Measurements from ENCODE around the gene PNN.
"Not testable (repeated sequence)": the region's sequence is repeated elsewhere in the genome, so short reads cannot be mapped to it uniquely, and the experiment has no call there.

PNN gene

GRCh38 chr14:39145266-39145966 lies 29.6 kb upstream of the PNN start:
- Histone ChIP-seq H3K4me3 (ENCODE audit: control insufficient read depth in 1 of 7, extremely low read depth in 1 of 7, insufficient read depth in 4 of 7, low read depth in 2 of 7, low read length in 6 of 7) (no peak overlapping the region), H3K9me3 (ENCODE audit: control extremely low read depth in 1 of 5, control insufficient read depth in 4 of 5, insufficient read depth in 2 of 5, low read depth in 1 of 5, low read length in 4 of 5) (peaks cover 0 to 6% (median 3%) of the 10 kb centered on the region in 5 experiments), H3K27me3 (replicated peaks in 2 of 5; ENCODE audit: control insufficient read depth in 4 of 5, insufficient read depth in 5 of 5, low read length in 4 of 5) (no peaks in the 10 kb centered on the region), H3K4me1 (ENCODE audit: control extremely low read depth in 1 of 4, control insufficient read depth in 4 of 4, insufficient read depth in 4 of 4, low read length in 3 of 4) (no peaks in the 10 kb centered on the region), H3K27ac (ENCODE audit: insufficient read depth in 1 of 2, low read depth in 1 of 2, low read length in 2 of 2, poor library complexity in 1 of 2, severe bottlenecking in 2 of 2) (no peak overlapping the region), H3K36me3 (ENCODE audit: control insufficient read depth in 4 of 4, insufficient read depth in 4 of 4, low read length in 3 of 4) (peaks cover 4 to 26% (median 12%) of the 10 kb centered on the region in 4 experiments)
- ChIA-PET CTCF (no interaction called here), POLR2A (no interaction called here)
- 74% methylated on average over 3 of the region's 7 CpGs for WGBS (ENCODE audit: insufficient coverage)
- peak; percentile 37 to 80 (median 60) for DNase-seq

- no peaks in the 10 kb centered on the region for H3K9me3 ChIP-seq (ENCODE audit: control extremely low read depth in 1 of 5, control insufficient read depth in 4 of 5, insufficient read depth in 2 of 5, low read depth in 1 of 5, low read length in 4 of 5)
- ChIA-PET CTCF (interaction anchor here (0.7 kb wide), 1 partner anchor 20 kb away, joined by 3 read pairs; no protein-coding TSS in a partner anchor), POLR2A (interaction anchor here (0.6 kb wide), 1 partner anchor 9 kb away, joined by 4 read pairs; no protein-coding TSS in a partner anchor)
- H3K4me3 ChIP-seq (ENCODE audit: control insufficient read depth in 1 of 7, extremely low read depth in 1 of 7, insufficient read depth in 4 of 7, low read depth in 2 of 7, low read length in 6 of 7): no peak overlapping the region
- H3K27me3 ChIP-seq (replicated peaks in 2 of 5; ENCODE audit: control insufficient read depth in 4 of 5, insufficient read depth in 5 of 5, low read length in 4 of 5): no peaks in the 10 kb centered on the region
- H3K4me1 ChIP-seq (ENCODE audit: control extremely low read depth in 1 of 4, control insufficient read depth in 4 of 4, insufficient read depth in 4 of 4, low read length in 3 of 4): no peaks in the 10 kb centered on the region
- DNase-seq: no peak
- peaks cover 11 to 56% (median 28%) of the 10 kb centered on the region in 4 experiments for H3K36me3 ChIP-seq (ENCODE audit: control insufficient read depth in 4 of 4, insufficient read depth in 4 of 4, low read length in 3 of 4)
- H3K27ac ChIP-seq (ENCODE audit: insufficient read depth in 1 of 2, low read depth in 1 of 2, low read length in 2 of 2, poor library complexity in 1 of 2, severe bottlenecking in 2 of 2): no peak overlapping the region
- WGBS (ENCODE audit: insufficient coverage): no CpG with 5 or more reads among the region's 9 CpGs
Measured at GRCh38 chr14:39154594-39155189, 20.4 kb upstream of the PNN start.

- WGBS (ENCODE audit: insufficient coverage): 100% methylated on average over 6 of the region's 6 CpGs
- no peak overlapping the region for H3K27ac ChIP-seq (ENCODE audit: insufficient read depth in 1 of 2, low read depth in 1 of 2, low read length in 2 of 2, poor library complexity in 1 of 2, severe bottlenecking in 2 of 2)
- POLR2A ChIA-PET: no interaction called here
- H3K4me3 ChIP-seq (ENCODE audit: control insufficient read depth in 1 of 7, extremely low read depth in 1 of 7, insufficient read depth in 4 of 7, low read depth in 2 of 7, low read length in 6 of 7): no peak overlapping the region
- CTCF ChIA-PET: interaction anchor here (0.6 kb wide), 1 partner anchor 11 kb away, joined by 3 read pairs; no protein-coding TSS in a partner anchor
- H3K36me3 ChIP-seq (ENCODE audit: control insufficient read depth in 4 of 4, insufficient read depth in 4 of 4, low read length in 3 of 4): peaks cover 9 to 61% (median 31%) of the 10 kb centered on the region in 4 experiments
- H3K27me3 ChIP-seq (replicated peaks in 2 of 5; ENCODE audit: control insufficient read depth in 4 of 5, insufficient read depth in 5 of 5, low read length in 4 of 5): no peaks in the 10 kb centered on the region
- no peaks in the 10 kb centered on the region for H3K9me3 ChIP-seq (ENCODE audit: control extremely low read depth in 1 of 5, control insufficient read depth in 4 of 5, insufficient read depth in 2 of 5, low read depth in 1 of 5, low read length in 4 of 5)
- H3K4me1 ChIP-seq (ENCODE audit: control extremely low read depth in 1 of 4, control insufficient read depth in 4 of 4, insufficient read depth in 4 of 4, low read length in 3 of 4): no peaks in the 10 kb centered on the region
- DNase-seq: no peak
Measured at GRCh38 chr14:39157491-39157890, 17.6 kb upstream of the PNN start.

- 90% methylated on average over 3 of the region's 6 CpGs for WGBS (ENCODE audit: insufficient coverage)
- H3K9me3 ChIP-seq (ENCODE audit: control extremely low read depth in 1 of 5, control insufficient read depth in 4 of 5, insufficient read depth in 2 of 5, low read depth in 1 of 5, low read length in 4 of 5): no peaks in the 10 kb centered on the region
- DNase-seq: no peak
- H3K27me3 ChIP-seq (replicated peaks in 2 of 5; ENCODE audit: control insufficient read depth in 4 of 5, insufficient read depth in 5 of 5, low read length in 4 of 5): no peaks in the 10 kb centered on the region
- POLR2A ChIA-PET: no interaction called here
- no peaks in the 10 kb centered on the region for H3K4me1 ChIP-seq (ENCODE audit: control extremely low read depth in 1 of 4, control insufficient read depth in 4 of 4, insufficient read depth in 4 of 4, low read length in 3 of 4)
- H3K4me3 ChIP-seq (ENCODE audit: control insufficient read depth in 1 of 7, extremely low read depth in 1 of 7, insufficient read depth in 4 of 7, low read depth in 2 of 7, low read length in 6 of 7): no peak overlapping the region
- peaks cover 12 to 58% (median 32%) of the 10 kb centered on the region in 4 experiments for H3K36me3 ChIP-seq (ENCODE audit: control insufficient read depth in 4 of 4, insufficient read depth in 4 of 4, low read length in 3 of 4)
- no peak overlapping the region for H3K27ac ChIP-seq (ENCODE audit: insufficient read depth in 1 of 2, low read depth in 1 of 2, low read length in 2 of 2, poor library complexity in 1 of 2, severe bottlenecking in 2 of 2)
- CTCF ChIA-PET: no interaction called here
Measured at GRCh38 chr14:39158222-39158858, 16.7 kb upstream of the PNN start.

GRCh38 chr14:39160494-39160893 lies 14.6 kb upstream of the PNN start:
- no peak for DNase-seq
- no peaks in the 10 kb centered on the region for H3K27me3 ChIP-seq (replicated peaks in 2 of 5; ENCODE audit: control insufficient read depth in 4 of 5, insufficient read depth in 5 of 5, low read length in 4 of 5)
- H3K4me3 ChIP-seq (ENCODE audit: control insufficient read depth in 1 of 7, extremely low read depth in 1 of 7, insufficient read depth in 4 of 7, low read depth in 2 of 7, low read length in 6 of 7): no peak overlapping the region
- WGBS (ENCODE audit: insufficient coverage): no CpG with 5 or more reads among the region's 1 CpG
- CTCF ChIA-PET: no interaction called here
- POLR2A ChIA-PET: no interaction called here
- H3K27ac ChIP-seq (ENCODE audit: insufficient read depth in 1 of 2, low read depth in 1 of 2, low read length in 2 of 2, poor library complexity in 1 of 2, severe bottlenecking in 2 of 2): no peak overlapping the region
- H3K36me3 ChIP-seq (ENCODE audit: control insufficient read depth in 4 of 4, insufficient read depth in 4 of 4, low read length in 3 of 4): peaks cover 12 to 56% (median 32%) of the 10 kb centered on the region in 4 experiments
- H3K4me1 ChIP-seq (ENCODE audit: control extremely low read depth in 1 of 4, control insufficient read depth in 4 of 4, insufficient read depth in 4 of 4, low read length in 3 of 4): no peaks in the 10 kb centered on the region
- no peaks in the 10 kb centered on the region for H3K9me3 ChIP-seq (ENCODE audit: control extremely low read depth in 1 of 5, control insufficient read depth in 4 of 5, insufficient read depth in 2 of 5, low read depth in 1 of 5, low read length in 4 of 5)

GRCh38 chr14:39167797-39168320 lies 7.2 kb upstream of the PNN start:
- H3K4me3 ChIP-seq (ENCODE audit: control insufficient read depth in 1 of 7, extremely low read depth in 1 of 7, insufficient read depth in 4 of 7, low read depth in 2 of 7, low read length in 6 of 7): peak overlapping the region in 1 of 7 experiments; percentile 91
- POLR2A ChIA-PET; DNase-seq; H3K36me3 ChIP-seq (ENCODE audit: control insufficient read depth in 4 of 4, insufficient read depth in 4 of 4, low read length in 3 of 4); H3K27ac ChIP-seq (ENCODE audit: insufficient read depth in 1 of 2, low read depth in 1 of 2, low read length in 2 of 2, poor library complexity in 1 of 2, severe bottlenecking in 2 of 2); H3K27me3 ChIP-seq (replicated peaks in 2 of 5; ENCODE audit: control insufficient read depth in 4 of 5, insufficient read depth in 5 of 5, low read length in 4 of 5); H3K9me3 ChIP-seq (ENCODE audit: control extremely low read depth in 1 of 5, control insufficient read depth in 4 of 5, insufficient read depth in 2 of 5, low read depth in 1 of 5, low read length in 4 of 5): not testable (repeated sequence)
- CTCF ChIA-PET: interaction anchor here (1.1 to 1.2 kb wide), 2 partner anchors 10 to 17 kb away, joined by 3 read pairs; no protein-coding TSS in a partner anchor
- peaks cover 9 to 26% (median 16%) of the 10 kb centered on the region in 4 experiments for H3K4me1 ChIP-seq (ENCODE audit: control extremely low read depth in 1 of 4, control insufficient read depth in 4 of 4, insufficient read depth in 4 of 4, low read length in 3 of 4)
- 98% methylated on average over 5 of the region's 10 CpGs for WGBS (ENCODE audit: insufficient coverage)

Measured in common myeloid progenitor, CD34-positive (primary cell).